ENCODE data around the gene RANBP3.

- TF ChIP-seq EZH2 (IDR thresholded peaks at IDR 0.05; ENCODE audit: borderline replicate concordance, low read length) = no peak
- no peak for TF ChIP-seq CTCF (conservative IDR thresholded peaks at IDR 0.05 in 1 of 2, IDR thresholded peaks at IDR 0.05 in 1 of 2; ENCODE audit: extremely low read depth in 1 of 2, insufficient read depth in 1 of 2, low read depth in 1 of 2, low read length in 2 of 2)
Measured at GRCh38 chr19:5953680-5954213, 24.2 kb downstream of the RANBP3 start.
